NCI-H2196 treated with DMSO at 0.1 percent for 48 hours (cell line): ENCODE results near the gene GARNL3.

ENCODE experiments used
- DNase-seq: peaks from one replicate; lab custom pipeline; 2025; ENCODE audit not compliant: unreplicated experiment; lab: John Stamatoyannopoulos, UW

Gene GARNL3

GRCh38 chr9:127277770-127278169, 13.2 kb downstream of the GARNL3 start:
- DNase-seq: no peak

DNA sequence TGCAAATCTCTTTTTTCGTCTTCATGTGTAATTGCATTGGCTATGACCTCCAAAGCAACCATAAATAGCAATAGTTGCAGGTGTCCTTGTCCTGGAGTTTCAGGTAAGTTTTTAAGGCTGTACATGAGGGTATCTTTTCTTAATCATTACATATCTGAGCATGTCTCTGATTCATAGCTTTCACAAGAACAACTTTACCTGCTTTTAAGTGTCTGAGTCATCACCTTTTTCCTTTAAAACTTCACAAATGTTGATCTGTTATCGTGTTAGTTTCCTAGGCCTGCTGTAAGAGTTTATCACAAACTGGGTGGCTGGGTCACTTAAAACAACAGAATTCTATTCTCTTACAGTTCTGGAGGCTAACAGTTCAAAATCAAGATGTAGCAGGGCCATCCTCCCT, 13.8 kb downstream of the GARNL3 start:
- no peak for DNase-seq

GRCh38 chr9:127279717-127280285, 15.2 kb downstream of the GARNL3 start:
- no peak for DNase-seq

- no peak for DNase-seq
Observed at GRCh38 chr9:127280880-127281660, 16.5 kb downstream of the GARNL3 start.

DNA sequence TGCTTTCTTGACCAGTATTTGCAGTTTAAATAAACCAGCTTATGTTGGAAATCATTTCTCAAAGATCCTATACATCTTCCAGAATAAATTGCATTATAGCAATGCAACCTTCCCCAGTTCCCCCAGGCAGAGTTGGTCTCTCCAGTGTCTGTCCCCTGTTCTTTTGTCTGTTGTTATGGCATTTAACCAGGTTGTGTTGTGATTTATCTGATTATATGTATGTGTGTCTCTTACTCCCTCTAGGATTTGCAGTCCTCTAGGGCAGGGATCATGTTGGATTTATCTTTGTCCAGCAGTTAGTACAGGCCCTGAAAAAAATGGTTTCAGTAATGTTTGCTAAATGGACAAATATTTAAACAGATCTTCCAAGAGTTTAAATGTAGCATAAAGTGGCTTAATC, 17.3 kb downstream of the GARNL3 start:
- no peak for DNase-seq

DNA sequence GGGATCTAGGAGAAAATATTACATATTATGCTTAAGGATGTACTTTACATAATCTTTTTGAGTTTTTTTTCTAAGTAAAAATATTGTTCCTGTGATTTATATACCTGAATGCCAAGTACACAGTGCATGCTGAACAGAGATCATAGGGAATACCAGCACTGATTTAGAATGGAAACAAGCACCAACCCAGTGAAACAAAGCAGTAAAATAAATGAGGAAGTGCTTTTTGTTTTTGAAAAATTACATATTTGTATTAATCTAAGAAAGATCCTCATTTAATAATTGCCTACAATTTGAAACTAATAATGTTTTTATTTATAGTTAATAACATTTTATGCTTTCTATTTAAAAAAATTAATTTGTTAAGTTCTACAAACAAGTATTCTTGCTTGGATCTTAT, 18.0 kb downstream of the GARNL3 start:
- DNase-seq: no peak

GRCh38 chr9:127283135-127283534, 18.6 kb downstream of the GARNL3 start:
- no peak for DNase-seq

- DNase-seq: no peak
Observed at GRCh38 chr9:127283917-127284497, 19.4 kb downstream of the GARNL3 start.

DNA sequence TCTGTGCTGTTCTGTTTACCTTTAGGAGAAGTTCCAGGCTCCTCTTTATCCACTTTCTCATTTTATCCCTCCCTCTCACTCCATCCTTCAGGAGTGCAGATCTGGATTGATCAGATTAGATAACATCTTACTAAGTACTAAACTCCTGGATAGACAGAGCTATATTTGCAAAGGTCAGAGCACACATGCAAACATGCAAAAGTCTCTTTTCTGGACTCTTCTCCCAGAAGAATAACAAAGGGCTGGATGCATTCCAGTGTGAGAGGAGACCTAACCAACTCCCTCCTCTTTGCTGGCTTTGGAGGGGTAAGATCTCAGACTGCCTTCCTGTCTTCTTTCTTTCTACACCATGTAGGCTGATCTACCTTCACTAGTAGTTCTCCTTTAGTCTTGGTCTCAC, 21.4 kb downstream of the GARNL3 start:
- DNase-seq: no peak

GRCh38 chr9:127290561-127291065, 26.0 kb downstream of the GARNL3 start:
- no peak for DNase-seq

DNA sequence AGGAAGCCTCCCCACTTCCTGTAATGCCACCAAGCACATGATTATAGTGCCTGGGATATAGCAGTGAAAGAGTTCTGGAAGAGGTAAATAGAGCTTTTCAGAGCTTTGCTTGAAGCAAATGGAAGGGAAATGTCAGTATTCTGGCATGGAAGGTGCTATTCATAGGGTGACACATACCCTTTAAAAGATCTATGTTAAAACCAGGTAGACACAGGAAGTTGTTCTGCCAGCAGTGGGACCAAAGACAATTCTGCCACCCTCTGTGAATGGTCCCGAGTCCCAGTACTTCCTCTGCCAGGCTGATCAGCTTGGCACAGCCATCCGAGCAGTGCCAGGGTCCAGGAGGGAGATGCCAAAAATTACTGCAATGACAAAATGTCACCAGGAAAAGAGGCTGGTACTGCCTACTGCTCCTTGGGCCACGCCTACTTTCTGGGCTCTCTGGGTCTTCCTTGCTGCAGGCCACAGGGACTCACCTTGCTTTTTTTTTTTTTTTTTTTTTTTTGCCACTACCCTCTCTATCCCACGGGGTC, 26.7 kb downstream of the GARNL3 start:
- no peak for DNase-seq

GRCh38 chr9:127292415-127292814, 27.8 kb downstream of the GARNL3 start:
- DNase-seq: no peak

DNA sequence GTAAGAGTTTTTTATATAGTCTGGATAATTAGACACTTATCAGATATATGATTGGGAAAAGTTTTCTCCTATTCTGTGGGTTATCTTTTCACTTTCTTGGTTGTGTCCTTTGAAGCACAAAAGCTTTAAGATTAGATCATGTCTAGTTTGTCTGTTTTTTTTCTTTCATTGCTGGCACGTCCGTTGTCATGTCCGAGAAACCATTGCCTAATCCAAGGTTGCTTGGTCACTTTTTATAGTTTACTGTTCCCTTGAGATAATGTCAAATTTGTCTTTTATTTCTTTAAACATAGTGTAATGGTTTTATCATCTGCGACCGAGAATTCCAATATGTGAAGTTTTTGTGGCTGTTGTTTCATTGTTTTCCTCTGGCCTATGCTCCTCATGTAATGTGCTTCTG, 28.8 kb downstream of the GARNL3 start:
- DNase-seq: no peak

DNA sequence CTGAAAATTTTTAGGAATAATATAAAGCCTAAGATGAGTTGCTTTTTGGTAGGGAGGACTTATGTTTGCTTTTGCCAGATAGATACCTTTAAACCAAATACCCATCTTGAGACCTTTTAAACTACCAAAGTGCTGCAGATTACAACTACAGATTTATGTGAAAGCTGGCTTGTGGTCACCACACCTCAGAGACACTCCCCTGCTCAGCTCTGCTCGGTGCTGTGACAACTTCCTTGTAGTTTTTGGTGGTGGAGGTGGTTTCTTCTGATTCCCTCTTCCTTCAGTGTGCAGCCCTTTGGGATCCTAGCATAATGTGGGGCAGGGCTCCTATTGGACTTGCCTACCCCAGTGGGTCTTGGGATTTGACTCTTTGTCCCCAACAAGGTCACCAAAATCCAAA, 29.2 kb downstream of the GARNL3 start:
- DNase-seq: no peak

GRCh38 chr9:127295005-127295404, 30.4 kb downstream of the GARNL3 start:
- DNase-seq: no peak

DNA sequence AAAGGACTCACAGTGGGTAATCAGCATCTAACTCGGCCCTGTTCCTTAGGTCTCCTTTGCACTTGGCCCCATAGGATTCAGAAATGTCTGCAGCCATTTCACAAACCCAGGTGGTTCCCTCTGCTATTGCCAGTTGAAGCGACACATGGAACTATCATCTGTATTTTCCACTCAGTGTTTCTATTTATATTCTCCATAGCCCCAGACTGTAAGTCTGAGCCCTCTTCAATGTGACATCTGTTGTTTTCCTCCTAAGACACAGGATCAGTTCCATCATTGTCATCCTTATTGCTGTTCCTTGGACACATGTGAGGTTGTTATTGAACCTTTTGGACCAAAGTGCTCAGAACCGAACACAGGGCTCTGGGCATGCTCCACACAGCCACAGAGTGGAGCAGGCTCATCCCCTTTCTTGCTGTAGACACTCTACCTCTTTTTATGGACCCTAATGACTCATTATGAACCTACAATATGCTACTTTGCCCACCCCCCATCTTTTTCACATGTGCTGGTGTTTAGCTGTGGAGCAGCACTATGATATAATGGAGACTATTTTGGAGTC, 36.4 kb downstream of the GARNL3 start:
- DNase-seq: no peak

DNA sequence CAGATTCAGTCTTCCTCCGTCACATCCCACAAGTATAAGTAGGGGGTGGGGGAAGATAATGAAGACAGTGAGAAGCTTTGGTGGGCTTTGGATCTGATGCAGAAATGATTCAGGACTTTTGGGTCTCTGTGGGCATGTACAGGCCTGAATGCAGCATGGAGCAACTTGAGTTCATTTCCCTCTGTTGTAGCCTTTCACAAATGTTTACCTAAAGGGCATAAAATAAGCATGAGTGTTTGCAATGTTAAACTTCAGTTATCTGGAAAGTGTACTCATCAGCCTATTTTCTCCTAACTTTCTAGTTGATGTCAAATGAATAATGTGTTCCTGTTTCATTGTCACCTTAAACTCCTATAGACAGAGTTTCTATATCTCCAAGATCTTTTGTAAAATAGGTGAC, 39.3 kb downstream of the GARNL3 start:
- no peak for DNase-seq

DNA sequence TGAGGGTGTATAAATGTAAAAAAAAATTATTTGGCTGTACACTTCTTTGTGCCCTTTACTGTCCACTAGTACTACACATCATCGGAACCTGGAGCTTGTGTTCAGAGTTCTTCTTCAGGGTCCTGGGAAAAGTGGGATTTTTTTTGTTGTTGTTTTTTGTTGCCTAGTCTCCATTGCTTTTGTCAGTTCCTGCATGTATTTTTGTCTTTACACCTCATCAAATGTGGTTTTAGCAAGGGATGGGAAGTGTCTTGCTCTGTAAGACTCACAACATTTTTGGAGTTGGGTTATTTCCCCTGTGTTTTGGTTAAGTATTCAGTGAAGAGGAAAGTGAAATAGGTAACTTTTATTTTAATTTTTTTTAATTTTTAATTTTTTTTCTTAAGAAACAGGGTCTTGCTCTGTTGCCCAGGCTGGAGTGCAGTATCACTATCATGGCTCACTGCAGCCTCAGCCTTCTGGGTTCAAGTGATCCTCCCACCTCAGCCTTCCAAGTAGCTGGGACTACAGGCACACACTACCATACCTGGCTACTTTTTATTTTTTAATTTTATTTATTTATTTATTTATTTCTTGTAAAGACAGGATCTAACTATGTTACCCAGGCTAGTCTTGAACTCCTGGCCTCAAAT, 40.7 kb downstream of the GARNL3 start:
- DNase-seq: no peak

DNA sequence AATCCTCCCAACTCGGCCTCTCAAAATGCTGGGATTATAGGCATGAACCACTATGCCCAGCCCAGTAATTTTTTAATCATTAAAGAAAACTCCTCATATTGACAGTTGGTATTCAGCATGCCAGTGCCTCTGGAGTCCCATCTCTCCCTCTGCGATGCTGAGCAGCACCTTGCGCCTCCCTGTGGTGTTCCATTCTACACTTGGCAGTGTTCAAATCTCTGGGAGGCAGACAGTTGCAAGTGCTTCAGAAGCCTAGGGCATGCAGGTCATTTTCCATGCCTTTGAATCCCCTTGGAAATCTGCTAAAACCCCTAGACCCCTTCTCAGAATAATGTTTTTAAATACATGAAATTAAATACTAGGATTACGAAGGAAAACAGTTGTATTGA, 41.3 kb downstream of the GARNL3 start:
- DNase-seq: no peak

DNA sequence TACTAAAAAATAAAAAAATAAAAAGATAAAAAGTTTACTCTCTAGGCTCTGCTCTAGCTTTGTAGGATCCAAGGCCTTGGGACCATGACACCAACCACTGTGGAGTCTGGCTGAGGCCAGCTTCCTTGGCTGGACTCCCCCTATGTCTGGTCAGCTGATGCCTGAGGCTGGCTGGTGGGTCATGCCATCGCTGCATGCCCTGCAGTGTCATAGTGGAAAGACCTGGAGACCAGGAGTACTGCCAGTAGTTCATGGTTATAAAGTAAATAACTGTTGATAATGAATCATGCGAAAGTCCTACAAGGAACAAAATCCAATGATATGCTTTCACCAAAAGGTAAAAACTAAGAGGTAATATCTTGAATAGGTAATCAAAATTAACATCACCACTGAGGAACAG, 43.2 kb downstream of the GARNL3 start:
- no peak for DNase-seq

GRCh38 chr9:127308652-127309434, 44.3 kb downstream of the GARNL3 start:
- no peak for DNase-seq
